ENCODE measurements around the gene DGKB.

DNA sequence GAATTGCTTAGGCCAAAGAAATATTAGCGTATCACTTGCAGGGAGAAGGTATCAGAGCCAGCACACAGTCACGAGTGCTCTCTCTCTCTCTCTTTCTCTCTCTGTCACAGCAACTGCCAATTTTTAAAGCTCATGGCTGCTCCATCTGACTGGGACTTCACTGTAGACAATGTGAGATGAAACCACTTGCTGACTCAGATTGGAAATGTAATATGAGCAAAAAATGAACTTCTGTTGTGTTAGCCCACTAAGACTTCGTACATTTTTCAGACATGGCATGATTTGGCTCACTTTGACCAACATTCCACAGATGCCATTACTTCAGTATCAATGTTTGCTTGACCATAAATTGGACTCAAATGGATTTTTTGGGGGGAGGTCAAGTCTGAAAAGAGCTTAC, 68.1 kb downstream of the DGKB start:
- no peak for TF ChIP-seq POLR2A (IDR thresholded peaks at IDR 0.05)
- TF ChIP-seq, protein P1, sequence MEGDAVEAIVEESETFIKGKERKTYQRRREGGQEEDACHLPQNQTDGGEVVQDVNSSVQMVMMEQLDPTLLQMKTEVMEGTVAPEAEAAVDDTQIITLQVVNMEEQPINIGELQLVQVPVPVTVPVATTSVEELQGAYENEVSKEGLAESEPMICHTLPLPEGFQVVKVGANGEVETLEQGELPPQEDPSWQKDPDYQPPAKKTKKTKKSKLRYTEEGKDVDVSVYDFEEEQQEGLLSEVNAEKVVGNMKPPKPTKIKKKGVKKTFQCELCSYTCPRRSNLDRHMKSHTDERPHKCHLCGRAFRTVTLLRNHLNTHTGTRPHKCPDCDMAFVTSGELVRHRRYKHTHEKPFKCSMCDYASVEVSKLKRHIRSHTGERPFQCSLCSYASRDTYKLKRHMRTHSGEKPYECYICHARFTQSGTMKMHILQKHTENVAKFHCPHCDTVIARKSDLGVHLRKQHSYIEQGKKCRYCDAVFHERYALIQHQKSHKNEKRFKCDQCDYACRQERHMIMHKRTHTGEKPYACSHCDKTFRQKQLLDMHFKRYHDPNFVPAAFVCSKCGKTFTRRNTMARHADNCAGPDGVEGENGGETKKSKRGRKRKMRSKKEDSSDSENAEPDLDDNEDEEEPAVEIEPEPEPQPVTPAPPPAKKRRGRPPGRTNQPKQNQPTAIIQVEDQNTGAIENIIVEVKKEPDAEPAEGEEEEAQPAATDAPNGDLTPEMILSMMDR (IDR thresholded peaks at IDR 0.05): no peak
